Activated CD8-positive, alpha-beta memory T cell treated with anti-CD3 and anti-CD28 coated beads, Interleukin-2, amount 50 U/mL, for 1 hour (primary cell): ENCODE measurements around the gene MARK3.

Experiments
- DNase-seq: peaks from one replicate; pipeline ENCODE4 v3.0.0-alpha.2; 2020; ENCODE audit errors: extremely low read depth

MARK3 gene

GRCh38 chr14:103395244-103395643 is 10.0 kb downstream of the MARK3 start:
- no peak for DNase-seq

GRCh38 chr14:103396463-103396862 is 11.2 kb downstream of the MARK3 start:
- no peak for DNase-seq

GRCh38 chr14:103398427-103399195 is 13.4 kb downstream of the MARK3 start:
- DNase-seq: no peak

- DNase-seq: no peak
Observed at GRCh38 chr14:103400537-103400936, 15.3 kb downstream of the MARK3 start.

- DNase-seq: no peak
Observed at GRCh38 chr14:103401223-103402214, 16.3 kb downstream of the MARK3 start.

- no peak for DNase-seq
Observed at GRCh38 chr14:103402695-103403094, 17.5 kb downstream of the MARK3 start.

GRCh38 chr14:103404032-103404918 is 19.1 kb downstream of the MARK3 start:
- no peak for DNase-seq

- DNase-seq: no peak
Observed at GRCh38 chr14:103404920-103405319, 19.7 kb downstream of the MARK3 start.

GRCh38 chr14:103408491-103409155 is 23.4 kb downstream of the MARK3 start:
- no peak for DNase-seq

- no peak for DNase-seq
Observed at GRCh38 chr14:103416916-103417315, 31.7 kb downstream of the MARK3 start.

GRCh38 chr14:103418481-103418818 is 33.2 kb downstream of the MARK3 start:
- no peak for DNase-seq

- DNase-seq: no peak
Observed at GRCh38 chr14:103421556-103421955, 36.3 kb downstream of the MARK3 start.

GRCh38 chr14:103423050-103423461 is 37.8 kb downstream of the MARK3 start:
- DNase-seq: no peak

- DNase-seq: no peak
Observed at GRCh38 chr14:103427485-103428443, 42.5 kb downstream of the MARK3 start.

GRCh38 chr14:103428723-103429556 is 43.7 kb downstream of the MARK3 start:
- DNase-seq: no peak

GRCh38 chr14:103430358-103430757 is 45.1 kb downstream of the MARK3 start:
- no peak for DNase-seq

- no peak for DNase-seq
Observed at GRCh38 chr14:103432627-103433026, 47.4 kb downstream of the MARK3 start.

GRCh38 chr14:103433916-103434563 is 48.8 kb downstream of the MARK3 start:
- DNase-seq: no peak
